22Rv1 (cell line): ENCODE measurements around the gene MSRB1.

Experiments
- ZFX ChIP-seq: fragments of 450-650 bp; IDR thresholded peaks from 2 replicates; pipeline ENCODE4 v1.6.1; 2017; ENCODE audit warnings: antibody characterized with exemption, borderline replicate concordance
- TF ChIP-seq, protein P1 (sequence below): fragments of 450-650 bp; IDR thresholded peaks from 2 replicates; pipeline ENCODE4 v1.5.1; 2017; ENCODE audit warnings: mild to moderate bottlenecking

- TF ChIP-seq, protein P1, sequence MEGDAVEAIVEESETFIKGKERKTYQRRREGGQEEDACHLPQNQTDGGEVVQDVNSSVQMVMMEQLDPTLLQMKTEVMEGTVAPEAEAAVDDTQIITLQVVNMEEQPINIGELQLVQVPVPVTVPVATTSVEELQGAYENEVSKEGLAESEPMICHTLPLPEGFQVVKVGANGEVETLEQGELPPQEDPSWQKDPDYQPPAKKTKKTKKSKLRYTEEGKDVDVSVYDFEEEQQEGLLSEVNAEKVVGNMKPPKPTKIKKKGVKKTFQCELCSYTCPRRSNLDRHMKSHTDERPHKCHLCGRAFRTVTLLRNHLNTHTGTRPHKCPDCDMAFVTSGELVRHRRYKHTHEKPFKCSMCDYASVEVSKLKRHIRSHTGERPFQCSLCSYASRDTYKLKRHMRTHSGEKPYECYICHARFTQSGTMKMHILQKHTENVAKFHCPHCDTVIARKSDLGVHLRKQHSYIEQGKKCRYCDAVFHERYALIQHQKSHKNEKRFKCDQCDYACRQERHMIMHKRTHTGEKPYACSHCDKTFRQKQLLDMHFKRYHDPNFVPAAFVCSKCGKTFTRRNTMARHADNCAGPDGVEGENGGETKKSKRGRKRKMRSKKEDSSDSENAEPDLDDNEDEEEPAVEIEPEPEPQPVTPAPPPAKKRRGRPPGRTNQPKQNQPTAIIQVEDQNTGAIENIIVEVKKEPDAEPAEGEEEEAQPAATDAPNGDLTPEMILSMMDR: peak; percentile 39
- TF ChIP-seq ZFX: no peak
Observed at GRCh38 chr16:1923299-1924034, 19.5 kb downstream of the MSRB1 start.
